HG03060 (cell line): ENCODE results near the gene IL17B.

Experiments used
- ATAC-seq: cut with Tn5 transposase; IDR thresholded peaks from one replicate; pipeline ENCODE4 v1.9.1; 2021; ENCODE audit warnings: low read depth, moderate number of reproducible peaks; ENCODE audit not compliant: unreplicated experiment

The IL17B gene

DNA sequence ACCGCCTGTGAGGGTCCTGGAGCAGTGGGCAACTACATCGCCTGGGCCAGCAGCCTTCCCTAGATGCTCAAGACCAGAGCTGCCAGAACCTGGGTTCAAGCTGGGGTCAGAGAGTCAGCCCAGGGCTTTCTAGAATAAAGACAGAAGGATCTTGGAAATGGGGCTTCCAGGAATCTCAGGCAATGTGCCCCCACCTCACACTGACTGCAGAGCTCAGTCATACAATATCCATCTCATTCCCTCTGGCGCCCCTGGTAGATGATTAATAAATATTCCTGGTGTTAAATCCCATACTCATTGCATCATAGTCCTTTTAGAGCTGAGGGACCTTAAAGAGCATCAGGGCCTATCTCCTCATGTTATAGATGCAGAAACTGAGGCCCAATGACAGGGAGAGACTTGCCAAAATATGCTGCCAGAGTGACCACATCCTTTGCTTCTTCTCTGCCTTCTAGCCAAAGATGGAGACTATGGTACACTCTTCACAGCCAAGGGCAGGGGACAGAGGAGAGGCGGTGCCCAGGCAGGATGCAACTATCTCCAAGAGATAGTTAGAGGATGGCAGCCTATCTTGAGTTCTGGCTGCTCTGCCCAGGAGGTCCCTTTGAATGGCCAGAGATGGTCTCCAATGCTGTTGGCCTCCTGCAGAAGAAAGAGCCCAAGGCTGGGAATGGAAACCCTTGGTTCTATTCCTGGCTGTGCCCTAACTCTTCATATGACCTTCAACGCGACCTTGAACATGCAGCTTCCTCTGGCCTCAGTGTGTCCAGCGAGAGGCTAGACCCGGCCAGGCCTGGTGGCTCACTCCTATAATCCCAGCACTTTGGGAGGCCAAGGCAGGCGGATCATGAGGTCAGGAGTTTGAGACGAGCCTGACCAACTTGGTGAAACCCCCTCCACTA, 36.2 kb upstream of the IL17B start:
- no peak for ATAC-seq

DNA sequence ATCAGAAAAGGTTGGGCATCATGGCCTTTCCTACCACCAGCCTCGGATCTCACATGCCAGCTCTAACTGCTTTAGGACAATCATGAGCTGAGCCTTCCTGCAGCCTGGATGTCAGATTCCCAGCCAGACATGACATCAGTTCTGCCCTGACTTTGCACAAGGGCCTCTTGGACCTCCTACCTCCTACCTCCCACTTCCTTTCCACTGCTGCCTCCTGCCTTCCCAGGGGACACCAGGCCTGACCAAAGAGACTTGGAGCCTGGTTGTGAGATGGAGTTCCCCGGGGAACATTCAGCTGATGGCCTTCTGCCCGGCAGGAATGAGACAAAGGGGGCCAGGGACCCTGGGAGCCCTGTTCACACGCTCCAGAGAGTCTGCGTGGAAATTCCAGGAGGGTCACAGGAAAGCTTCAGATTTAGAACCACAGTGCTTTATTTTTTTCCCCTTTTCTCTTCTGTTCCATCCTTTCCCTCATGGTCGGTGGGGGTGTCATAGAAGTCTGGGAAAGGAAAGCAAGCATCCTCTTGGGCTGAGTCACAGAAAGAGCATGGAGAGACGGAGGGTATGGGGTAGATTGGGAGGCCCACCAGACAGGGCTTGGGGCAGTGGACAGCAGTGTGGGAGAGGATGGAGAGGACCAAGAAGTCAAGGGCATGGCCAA, 35.4 kb upstream of the IL17B start:
- ATAC-seq = no peak

DNA sequence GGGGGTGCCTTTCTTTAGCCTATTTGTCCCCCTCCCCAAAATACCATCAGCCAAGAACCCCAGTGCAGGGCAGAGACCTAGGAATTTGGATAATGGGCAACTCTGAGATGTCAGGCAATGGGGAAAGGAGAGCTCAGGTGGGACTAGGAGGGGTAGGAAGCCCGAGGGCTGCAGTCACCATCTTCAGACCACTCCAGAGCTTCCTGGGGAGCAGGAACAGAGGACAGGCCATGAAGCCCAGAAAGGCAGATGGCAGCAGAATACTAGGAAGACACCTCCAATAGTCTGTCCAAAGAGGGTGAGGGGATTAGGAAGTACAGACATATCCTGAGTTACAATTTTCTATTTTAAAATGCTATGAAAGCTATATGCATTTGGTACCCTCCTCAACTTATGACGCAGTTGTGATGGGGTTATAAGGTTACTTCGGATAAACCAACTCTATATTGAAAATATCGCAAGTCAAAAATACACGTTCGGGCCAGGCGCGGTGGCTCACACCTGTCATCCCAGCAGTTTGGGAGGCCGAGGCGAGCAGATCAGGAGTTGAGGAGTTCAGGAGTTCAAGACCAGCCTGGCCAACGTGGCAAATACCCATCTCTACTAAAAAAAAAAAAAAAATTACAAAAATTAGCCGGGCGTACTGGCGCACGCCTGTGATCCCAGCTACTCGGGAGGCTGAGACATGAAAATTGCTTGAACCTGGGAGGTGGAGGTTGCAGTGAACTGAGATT, 34.6 kb upstream of the IL17B start:
- no peak for ATAC-seq

DNA sequence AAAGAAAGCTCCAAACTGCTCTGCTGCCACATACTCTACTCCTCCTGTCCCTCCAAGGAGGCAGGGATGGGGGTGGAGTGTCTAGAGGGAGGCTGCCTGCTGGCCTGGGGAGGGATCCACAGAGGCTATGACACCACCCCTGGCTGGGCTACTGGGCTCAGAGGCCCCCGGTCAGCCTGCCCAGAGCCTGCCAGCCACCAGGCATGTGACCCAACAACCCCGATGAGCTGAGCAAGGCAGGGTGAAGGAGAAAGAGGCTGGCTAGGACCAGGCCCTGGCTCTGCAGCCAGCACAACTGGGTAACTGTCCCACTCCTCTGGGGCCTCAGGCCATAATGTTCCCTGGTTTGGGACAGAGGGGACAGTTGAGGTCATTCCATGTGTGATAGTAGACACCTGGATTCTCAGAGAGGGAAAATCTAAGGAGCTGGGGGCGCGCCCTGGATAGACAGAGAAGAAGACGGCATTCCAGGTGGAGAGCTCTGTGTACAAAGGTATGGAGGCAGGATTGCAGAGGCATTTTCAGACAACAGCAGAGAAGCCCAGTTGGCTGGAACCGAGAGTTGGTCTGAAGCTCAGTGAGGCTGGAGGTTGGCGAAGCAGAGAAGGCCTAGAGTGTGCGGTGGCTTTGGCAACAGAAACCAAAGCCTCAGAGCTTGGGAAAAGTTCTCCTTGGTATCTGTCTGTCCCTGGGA, 33.8 kb upstream of the IL17B start:
- ATAC-seq = no peak

DNA sequence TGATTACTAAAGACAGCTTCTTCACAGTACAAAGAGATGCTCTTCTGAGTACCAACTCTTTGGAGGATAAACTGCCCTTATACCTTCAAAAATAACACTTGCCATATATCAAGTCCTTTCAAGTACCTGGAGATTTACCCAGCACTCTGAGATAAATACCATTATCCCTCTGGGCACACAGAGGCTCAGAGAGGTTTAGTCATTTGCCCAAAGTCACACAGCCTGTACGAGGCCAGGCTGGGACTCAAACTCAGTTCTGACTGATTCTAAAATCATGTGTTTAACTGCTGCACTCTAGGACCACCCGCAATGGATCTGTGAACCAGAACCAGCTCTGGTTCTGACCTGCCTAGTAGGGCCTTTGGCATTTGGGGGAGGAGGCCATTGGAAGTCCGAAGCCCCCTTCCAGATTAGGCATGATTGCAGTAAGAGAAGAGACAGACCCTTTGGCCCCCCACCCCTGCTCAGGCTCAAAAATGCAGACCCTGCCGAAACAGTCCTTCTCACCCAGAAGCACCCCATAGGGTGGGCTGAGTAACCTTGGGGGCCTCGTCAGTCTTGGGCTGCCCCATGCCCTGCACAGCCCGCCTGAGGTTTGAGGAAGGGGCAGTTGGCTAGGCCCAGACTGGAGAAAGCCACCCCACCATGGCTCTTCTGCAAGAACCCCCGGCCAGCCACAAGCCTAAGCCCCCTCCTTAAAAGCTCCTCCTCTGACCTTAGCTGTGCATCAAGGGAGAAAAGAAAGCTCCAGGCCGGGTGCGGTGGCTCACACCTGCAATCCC, 32.8 kb upstream of the IL17B start:
- ATAC-seq = no peak

DNA sequence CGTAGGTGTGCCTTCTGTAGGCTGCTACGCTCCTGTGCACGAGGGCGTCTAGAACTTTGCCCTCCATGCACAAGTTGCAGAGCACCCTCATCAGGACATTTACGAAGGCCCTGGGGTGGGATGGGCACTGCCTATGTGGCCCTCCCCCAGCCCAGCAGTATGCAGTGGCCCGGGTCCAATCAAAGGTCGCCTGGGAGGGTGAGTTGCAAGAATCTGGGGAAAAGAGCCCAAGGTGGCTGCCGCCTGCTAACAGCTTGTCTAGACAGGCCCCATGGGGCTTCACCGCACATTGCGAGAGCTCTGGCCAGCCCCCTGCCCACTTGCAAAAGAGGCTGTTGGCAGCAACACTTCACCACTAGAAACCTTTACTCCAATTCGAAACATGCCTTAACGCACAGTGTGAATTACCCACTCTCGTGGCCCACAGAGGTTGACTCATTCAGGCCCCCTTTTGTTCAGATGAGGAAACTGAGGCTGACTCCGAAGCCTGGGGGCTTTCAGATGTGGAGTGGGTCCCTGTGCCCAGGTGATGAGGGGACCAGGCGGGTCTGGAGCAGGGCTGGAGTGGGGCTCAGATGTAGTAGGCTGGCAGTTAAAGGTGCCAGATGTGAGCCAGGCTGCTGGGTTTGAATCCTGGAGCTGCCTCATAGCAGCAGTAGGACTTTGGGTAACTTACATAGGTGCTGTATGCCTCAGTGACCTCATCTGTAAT, 31.8 kb upstream of the IL17B start:
- no peak for ATAC-seq

DNA sequence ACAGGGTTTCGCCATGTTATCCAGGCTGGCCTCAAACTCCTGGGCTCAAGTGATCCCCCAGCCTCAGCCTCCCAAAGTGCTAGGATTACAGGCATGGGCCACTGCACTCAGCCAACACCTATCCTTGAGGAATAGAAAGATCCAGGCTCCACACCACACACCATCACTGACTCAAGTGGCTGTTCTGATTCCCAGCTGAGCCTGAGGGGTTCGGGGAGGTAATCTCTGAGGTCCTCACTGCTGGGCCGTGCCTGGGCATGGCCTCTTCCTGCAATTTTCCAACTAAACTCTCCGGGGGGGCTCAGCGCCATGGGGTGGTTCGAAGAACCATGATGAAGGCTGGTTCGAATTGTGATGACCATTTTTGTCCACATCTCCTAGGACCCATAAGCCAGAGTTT, 31.0 kb upstream of the IL17B start:
- no peak for ATAC-seq

DNA sequence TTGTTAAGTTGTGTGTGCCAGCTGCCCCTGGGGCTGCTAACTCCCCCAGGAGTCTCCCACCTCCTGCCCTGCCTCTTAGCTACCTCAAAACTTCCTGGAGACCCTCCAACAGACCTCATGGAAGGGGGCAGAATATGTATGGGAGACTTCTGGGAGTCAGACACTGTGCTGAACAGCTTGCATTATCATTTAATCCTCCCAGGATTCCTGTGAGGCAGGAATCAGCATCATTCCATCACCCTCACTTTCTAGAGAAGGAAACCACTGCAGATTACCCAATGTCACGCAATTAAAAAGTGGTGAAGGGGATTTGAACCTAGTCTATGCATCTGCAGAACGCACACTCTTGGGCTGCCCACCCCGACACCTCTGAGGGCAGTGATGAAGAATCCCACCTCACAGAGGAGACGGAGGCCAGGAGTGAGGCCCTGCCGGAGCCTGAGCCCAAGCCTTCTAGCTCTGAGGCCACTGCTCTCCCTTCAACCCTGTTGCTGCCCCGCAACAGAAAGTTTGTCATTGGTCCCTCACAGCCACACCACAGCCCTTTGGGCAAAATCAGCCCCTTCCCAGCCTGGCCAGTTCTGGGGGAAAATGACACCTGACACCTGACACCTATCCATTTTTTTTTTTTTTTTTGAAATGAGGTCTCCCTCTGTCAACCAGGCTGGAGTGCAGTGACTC, 30.3 kb upstream of the IL17B start:
- ATAC-seq = no peak

DNA sequence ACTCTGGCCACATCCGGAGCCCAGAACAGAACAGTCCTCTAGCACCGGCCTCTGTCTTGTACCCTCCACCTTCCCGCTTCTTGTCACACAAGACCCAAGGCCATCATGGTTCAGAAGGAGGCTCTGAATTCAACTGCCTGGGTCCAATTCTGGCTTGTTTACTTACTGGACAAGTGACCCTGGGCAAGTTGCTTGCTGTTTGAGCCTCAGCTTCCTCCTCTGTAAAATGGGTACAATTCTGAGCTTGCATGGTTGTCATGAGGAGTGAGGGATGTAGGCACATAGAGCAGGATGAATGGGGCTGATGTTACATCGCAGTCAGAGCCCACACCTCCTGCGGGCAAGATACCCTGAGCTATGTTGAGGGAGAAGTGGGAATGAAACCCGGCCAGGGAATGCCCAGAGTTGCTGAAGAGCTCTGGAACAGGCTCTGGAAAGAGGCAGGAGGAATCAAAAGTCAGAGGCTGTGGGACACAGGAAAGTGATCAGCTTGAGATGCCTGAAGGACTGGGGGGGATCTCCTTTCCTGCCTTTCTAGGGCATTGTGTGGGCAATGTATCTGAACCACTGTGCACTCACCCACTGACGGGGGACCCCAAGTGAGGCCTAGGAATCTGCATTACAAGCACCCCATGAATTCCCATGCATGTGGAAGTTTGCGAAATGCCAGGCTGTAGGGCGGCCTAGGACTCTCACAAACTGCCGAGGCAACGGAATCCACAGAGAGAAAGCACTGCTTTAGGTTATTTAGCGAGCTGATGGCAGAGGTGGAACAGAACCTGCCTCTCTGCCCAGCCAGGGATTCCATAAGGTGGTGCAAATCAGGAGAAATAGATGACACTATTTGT, 29.4 kb upstream of the IL17B start:
- ATAC-seq = no peak

DNA sequence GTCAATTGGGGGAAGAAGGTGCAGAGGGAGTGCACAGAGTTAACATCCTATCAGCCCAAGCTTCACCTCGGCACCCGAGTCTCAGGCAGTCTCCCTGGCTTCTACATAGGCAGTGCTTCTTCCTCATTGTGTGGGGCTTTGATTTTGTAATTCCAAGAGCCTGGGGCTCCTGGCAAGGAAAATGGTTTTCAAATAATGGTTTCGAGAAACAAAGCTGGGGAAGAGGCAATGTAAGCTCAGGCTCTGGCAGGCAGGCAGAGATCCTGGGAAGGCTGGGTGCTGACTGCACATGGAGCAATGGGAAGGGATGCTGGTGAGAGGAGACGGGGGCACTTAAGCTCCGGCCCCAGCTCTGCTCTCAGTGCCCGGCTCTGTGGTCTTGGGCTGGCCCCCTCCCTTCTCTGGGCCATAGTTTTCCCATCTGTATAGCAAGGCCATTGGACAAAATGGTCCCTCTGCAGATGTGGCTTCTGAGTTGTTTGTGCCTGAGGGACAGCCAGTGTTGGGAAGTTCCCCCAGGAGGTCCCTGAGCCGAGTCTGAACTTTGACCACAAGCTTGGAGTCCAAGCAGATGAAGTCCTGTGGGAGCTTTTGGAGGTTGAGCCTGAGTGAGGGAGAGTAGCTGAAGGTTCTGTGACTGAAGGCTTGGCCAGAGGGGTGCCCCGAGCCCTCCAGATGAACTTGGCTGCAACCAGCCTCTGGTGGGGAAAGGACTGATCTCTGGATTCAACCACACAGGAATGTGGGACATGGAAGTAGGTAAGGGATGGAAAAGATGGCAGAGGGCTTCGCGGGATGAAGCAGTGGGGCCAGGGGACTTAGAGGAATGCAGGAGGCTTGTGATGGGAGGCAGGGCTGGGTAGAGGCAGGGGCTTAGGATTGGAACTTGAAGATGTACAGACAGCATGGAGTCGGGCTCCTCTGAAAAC, 28.5 kb upstream of the IL17B start:
- ATAC-seq = no peak

DNA sequence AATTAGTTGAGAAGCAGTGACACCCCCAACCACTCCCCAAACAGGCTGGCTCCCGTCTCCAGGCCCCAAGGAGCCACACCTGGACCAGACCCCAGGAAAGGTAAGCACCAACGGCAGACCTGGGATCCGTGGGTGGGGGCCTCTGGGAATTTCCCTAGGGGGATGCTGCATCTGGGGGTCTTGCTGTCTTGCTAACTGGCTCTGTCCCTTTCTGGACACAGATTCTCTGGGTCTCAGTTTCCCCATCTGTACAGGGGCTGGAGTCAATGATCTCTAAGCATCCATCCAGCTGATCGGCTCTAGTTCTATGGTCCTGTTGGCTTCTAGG, 27.9 kb upstream of the IL17B start:
- no peak for ATAC-seq

DNA sequence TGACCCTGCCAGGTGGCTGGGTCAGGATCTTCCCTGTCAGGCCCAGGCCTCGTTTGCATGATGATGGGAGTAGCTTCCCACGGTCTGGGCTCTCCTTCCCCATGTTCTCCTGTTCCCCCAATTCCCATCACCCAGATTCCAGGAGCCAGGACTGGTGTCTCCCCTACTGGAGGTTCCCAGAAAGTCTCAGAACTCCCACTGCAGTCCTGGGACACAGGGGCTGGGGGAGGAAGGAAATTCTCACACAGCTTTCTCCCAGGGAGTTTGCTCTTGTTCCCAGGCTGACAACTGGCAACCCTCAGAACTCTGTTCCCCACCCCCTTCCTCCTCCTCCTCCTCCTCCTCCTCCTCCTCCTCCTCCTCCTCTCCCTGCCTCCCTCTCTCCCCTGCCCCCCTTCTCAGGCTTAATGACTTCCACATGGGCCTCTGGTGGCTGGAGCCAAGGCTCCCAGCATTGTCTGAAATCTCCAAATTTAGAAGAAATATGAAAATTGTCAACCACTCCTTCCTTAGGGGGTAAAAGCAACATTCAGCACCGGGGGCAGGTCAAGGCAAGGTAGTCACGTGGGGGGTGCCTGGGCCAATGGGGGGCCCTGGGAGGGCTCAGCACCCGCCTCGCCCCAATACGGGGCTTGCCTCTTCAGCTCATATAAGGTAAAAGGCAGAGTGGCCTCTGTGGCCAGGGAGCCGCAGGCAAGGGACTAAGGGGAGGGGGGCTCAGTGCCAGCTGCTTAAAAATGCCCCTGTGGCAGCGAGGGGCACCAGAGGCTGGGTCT, 27.3 kb upstream of the IL17B start:
- ATAC-seq = no peak

DNA sequence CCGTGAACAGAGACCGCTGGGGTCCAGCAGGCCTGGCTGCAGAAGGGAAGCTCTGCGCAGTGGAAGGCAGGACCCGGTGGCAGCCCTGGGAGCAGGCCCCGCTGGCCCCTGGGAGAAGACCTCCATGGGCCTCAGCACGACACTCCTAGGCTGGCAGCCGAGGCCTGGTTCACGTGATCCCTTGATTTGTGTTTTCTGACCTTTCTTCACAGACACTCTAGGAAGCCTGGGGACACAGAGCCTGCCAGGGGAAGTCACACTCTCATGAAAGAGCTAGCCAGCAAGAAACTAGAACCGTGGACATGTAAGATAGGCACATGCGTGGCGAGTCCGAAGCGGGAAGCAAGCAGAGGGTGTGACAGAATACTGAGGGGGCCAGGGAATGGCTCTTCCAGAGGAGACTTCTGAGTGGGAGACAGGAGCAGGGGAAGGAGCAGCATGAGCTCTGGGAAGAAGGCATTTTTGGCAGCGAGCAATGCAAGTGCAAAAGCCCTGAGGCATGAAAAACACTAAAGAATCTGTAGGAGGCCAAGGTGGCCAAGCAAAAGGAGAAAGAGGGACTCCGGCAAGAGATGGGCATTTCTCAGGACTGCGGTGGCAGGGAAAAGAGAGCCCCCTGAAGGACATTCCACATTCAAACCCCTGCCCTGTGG, 26.6 kb upstream of the IL17B start:
- ATAC-seq = no peak

DNA sequence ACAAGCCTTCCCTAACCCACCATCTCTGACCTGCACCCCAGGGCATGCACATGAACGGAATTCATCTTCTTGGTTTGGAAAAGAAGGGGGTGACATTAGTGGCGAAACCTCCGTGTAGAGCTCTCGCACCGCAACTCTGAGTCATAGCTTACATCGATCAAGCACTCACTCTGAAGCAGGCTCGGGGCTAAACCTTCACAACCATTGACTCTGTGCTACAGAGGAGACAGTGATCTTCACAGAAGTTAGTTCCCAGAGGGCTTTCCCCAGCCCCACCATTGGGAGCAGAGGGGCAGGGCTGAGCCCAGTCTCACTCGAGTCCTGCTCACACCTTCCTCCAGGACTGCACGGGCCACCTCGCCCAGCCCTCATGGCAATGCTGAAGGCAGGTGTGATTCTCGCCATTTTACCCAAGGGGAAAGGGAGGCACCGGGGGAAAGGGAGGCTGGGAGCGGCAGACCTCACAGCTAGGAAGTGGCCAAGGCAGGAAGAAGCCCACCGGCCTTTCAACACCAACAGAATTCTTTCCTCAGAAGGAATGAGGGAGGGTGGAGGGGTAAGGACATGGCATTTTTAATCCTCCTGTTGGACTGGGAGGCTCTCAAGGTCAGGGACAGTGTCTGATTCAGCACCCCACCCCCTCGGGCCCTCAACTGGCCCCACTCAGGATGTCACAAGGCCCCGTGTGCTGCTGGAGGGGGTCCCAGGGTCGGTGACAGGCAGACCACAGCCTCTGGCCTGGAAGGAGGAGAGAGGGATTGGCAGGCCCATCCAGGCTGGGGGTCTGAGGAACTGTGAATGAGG, 25.9 kb upstream of the IL17B start:
- ATAC-seq = no peak
